GM18505 (cell line): ENCODE data around the gene MFAP3.
"Not testable (repeated sequence)": the region's sequence is repeated elsewhere in the genome, so short reads cannot be mapped to it uniquely, and the experiment has no call there.

Experiments
- ATAC-seq: cut with Tn5 transposase; IDR thresholded peaks from one replicate; pipeline ENCODE4 v1.9.1; 2021; ENCODE audit not compliant: unreplicated experiment
- POLR2A ChIP-seq: IDR thresholded peaks from 4 replicates; pipeline ENCODE4 v1.6.1; 2011; ENCODE audit warnings: borderline replicate concordance; ENCODE audit not compliant: insufficient read depth, insufficient read length; ENCODE audit errors: extremely low read depth

The MFAP3 gene

DNA sequence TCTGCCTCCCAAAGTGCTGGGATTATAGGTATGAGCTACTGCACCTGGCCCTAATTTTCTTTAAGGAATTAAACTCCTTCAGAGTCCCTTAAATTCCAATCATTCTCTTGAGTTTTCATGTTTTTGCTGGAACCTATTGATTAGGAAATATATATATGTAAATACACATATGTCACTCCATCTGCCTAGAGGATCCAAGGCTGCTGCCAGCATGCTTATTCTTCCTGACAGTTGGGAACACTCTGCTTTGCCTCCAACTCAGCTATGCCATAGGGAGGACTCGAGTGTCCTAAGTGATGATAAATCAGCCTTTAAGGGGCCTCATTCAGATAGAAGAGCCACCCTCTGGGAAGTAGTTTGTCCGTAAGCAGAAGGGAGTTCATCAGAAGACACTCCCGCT, 21.8 kb downstream of the MFAP3 start:
- no peak for TF ChIP-seq POLR2A

DNA sequence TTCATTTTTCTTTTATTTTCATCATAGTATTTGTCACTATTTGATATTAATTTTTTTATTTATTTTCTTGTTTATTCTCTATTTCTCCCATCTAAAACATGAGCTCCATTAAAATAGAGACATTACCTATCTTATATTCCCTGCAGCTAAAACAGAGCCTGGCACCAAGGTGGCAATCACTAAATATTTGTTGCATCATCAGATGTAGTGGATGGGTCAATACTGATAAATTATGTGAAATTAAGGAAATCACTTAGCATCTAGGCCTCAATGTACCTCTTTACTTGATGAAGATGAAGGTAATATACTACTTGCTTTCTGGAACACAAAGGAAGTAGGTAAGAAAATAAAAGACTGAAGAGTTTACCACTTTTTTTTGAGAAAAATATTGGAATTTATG, 24.6 kb downstream of the MFAP3 start:
- ATAC-seq, result no peak
- no peak for TF ChIP-seq POLR2A

More for the DNA sequence above, 21.8 kb downstream of the MFAP3 start:
- no peak for ATAC-seq

DNA sequence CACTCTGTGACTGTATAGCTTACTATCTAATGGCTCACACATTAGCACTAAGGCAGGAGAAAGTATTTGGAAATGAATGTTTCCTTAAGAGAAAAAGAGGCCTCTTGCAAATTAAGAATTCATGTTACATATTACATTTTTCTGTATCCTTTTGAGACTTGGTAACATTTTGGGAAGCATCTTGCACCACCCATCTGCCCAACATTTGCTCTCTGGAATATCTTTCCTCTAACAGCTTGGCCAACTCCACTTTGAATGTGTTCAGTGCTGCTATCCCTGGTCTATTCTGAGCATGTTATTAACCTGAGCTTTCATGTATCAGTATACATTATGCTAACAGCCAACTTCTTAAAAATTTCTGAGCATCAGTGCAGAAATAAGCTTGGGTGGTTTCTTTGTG, 27.2 kb downstream of the MFAP3 start:
- ATAC-seq, result no peak
- no peak for TF ChIP-seq POLR2A

DNA sequence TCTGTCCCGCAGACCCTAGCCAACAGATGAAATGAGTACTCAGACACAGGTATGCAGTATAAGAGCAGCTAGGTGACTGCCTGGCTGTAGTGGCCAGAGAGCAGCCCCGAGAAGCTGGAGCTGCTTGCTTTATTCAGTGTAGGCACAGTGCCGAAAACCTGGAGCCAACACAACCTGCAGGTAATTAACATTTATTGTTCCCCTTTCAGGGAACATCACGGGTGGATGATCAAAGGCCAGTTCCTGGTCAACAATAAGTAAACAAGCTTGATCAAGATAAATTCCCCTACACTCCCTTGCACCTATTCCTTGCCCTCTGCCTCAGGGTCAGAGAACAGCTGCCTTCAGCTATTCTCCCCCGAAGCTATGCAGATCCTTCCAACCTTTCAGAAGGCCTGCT, 31.1 kb downstream of the MFAP3 start:
- ATAC-seq, result not testable (repeated sequence)

DNA sequence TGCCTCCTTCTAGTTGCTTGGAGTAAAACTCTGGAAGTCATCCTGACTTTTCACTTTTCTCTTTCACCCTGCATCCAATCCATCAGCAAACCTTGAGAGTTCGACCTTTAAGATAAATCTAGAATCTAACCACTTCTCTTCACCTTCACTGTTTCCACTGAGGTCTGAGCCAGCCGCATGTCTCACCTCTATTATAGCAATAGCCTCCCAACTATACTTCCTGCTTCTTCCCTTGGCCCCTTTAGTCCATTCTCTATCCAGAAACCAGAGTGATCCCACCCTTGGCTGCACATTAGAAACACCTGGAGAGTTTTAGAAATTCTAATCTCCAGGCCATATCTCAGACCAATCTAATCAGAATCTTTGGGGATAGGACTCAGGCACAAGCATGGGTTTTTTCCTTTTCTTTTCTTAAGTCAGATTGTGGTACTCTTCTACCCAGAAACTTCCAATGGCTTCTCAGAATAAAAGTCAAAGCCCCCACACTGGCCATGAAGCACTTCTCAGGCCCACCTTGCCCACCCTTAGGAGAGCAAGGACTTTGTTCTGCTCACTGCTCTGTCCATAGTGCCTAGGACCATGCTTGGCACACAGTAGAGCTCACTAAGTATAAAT, 33.1 kb downstream of the MFAP3 start:
- no peak for TF ChIP-seq POLR2A
- peak; percentile 22 for ATAC-seq

- TF ChIP-seq POLR2A, result no peak
- ATAC-seq, result peak; percentile 94
Measured at GRCh38 chr5:154072414-154073171, 33.8 kb downstream of the MFAP3 start.

DNA sequence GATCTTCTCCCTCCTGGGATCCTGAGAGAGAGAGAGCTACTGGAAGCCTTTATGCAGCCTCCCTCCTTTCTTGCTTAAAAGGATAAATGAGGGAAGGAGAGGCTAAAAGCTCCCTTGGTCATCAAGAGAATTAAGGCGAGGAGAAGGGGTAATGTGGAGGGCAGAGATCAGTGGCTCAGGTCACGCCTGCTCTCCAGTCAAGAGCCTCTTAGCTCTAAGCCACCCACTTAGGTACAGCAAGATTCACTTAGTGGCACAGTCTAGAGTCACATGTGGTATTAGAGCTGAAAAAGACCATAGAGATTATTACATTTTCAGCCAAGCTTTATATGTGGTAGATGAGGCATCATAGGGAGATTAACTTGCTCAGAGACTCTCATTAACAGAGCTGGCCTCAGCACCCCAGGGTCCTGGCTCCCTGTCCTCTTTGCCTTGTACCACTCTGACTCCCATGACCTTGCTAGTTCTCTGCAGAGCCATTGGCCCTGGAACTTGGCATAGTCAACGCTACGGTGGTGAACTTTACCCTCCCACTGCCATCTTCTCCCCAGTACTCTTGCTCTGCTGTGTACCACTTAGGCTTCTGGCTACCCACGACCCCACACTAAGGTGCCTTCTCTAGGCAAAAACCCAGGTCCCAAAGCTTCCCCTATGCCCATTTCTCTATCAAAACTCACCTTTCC, 37.6 kb downstream of the MFAP3 start:
- TF ChIP-seq POLR2A, result no peak
- no peak for ATAC-seq

GRCh38 chr5:154077696-154078095, 38.9 kb downstream of the MFAP3 start:
- TF ChIP-seq POLR2A, result no peak
- ATAC-seq, result no peak

- TF ChIP-seq POLR2A, result no peak
- no peak for ATAC-seq
Measured at GRCh38 chr5:154078272-154078671, 39.5 kb downstream of the MFAP3 start.

DNA sequence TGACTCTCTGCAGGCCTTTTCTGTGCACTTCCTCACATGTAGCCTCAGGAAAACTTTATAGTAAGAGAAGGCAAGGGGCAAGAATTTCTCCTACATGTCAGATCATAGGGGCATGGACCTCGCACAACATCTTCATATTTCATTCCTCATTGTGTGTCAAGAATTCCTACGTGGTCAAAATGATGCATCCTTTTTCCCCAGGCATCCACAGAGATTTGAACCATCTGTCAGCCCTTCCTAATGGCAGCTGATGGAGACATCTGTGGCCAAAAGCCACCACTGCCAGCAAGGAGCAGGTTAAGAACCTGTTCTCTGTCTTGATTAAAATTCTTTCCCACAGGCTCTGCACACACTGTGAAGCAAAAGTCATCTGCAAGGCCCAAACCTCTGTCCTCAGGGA, 42.5 kb downstream of the MFAP3 start:
- no peak for TF ChIP-seq POLR2A

DNA sequence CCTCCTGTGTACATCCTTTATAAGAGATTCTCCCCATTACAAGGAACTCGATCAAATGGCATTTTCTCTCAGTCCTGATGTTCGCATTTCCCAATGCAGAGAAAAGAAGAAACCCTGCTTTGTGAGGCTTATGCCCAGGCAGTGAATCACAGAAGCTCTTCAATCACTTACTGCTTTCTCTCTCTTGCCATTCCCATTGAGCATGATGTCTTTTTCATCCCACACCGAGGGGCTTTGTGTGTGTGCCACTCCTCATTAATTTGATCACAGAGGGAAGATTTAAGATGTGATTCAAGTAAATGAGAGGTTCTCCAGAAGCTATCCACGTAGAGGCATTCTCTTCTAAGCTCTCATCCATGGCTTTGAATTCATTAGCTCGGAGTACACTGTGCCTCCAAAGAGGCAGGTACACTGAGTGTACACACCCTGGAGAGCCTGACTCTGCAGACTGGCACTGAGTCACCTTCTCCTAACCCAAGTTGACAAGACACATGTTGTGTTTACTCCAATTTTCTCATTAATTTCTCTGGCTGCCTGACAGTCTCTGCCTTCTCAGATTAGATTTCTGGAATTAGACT, 45.4 kb downstream of the MFAP3 start:
- TF ChIP-seq POLR2A, result no peak
- ATAC-seq, result no peak

More for the DNA sequence above, 42.5 kb downstream of the MFAP3 start:
- ATAC-seq, result no peak

DNA sequence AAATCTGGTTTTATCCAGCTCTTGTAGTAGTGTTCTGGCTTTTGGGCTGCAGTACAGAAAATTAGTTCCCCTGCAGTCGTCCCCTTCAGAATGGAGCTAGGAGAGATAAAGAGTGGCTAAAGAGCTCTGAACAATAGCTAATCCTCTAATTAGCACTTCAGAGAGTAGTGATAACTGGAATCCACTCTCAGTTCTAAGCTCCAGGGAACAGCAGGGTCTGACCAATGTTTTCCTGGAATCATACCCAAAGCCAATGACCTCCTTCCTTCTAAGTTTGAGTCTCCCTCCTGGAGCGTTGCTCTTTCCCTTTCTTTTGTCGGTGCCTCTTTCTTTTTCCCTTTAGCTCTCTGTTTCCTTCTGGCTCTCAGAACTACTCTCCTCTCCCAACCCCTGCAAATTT, 47.4 kb downstream of the MFAP3 start:
- no peak for ATAC-seq
- TF ChIP-seq POLR2A, result no peak

- no peak for TF ChIP-seq POLR2A
- ATAC-seq, result no peak
Measured at GRCh38 chr5:154086641-154087040, 47.9 kb downstream of the MFAP3 start.

GRCh38 chr5:154087260-154087659, 48.5 kb downstream of the MFAP3 start:
- no peak for ATAC-seq
- no peak for TF ChIP-seq POLR2A
